A673 (cell line): ENCODE results near the gene SH3RF3. TPM values are rescaled to one million over a fixed set of nuclear protein-coding genes. Genes with fewer than 3 reads are reported as not detected.

ENCODE experiments used
- BruUV-seq: library from RNA; stranded (reverse); fragments of 400-500 nt; replicated peaks from 2 replicates; lab custom pipeline; 2021; lab: Mats Ljungman, UMichigan
- CTCF ChIA-PET: fragments of 300-600 bp; sonication (Branson Sonifier 250); formaldehyde crosslinking; loops from one replicate; lab custom pipeline; 2022; ENCODE audit warnings: antibody characterized with exemption; lab: Charles Lee
- POLR2A ChIA-PET: fragments of 300-600 bp; sonication (Branson Sonifier 250); formaldehyde crosslinking; loops from one replicate; lab custom pipeline; 2022; ENCODE audit warnings: antibody characterized with exemption; ENCODE audit not compliant: low non-redundant PET; lab: Charles Lee
- DNase-seq: peaks from one replicate; pipeline ENCODE4 v3.0.0-alpha.2; 2015; ENCODE audit warnings: low spot score
- H3K27ac ChIP-seq: fragments of 200-600 bp; sonication (generic); 2 replicates; pipeline ENCODE4 v1.5.1; 2016; ENCODE audit warnings: mixed run types, low read depth, mild to moderate bottlenecking, mixed read lengths, antibody characterized with exemption, low read length; ENCODE audit not compliant: poor library complexity, severe bottlenecking
- H3K27me3 ChIP-seq: fragments of 200-600 bp; sonication (generic); replicated peaks from 2 replicates; pipeline ENCODE4 v1.6.1; 2017; ENCODE audit warnings: mixed run types, low read depth, mild to moderate bottlenecking, mixed read lengths, antibody characterized with exemption, low read length; ENCODE audit not compliant: insufficient read depth, poor library complexity
- H3K36me3 ChIP-seq: fragments of 200-600 bp; sonication (generic); 2 replicates; pipeline ENCODE4 v1.6.1; 2016; ENCODE audit warnings: mixed run types, mild to moderate bottlenecking, mixed read lengths, antibody characterized with exemption, low read length; ENCODE audit not compliant: insufficient read depth, poor library complexity, severe bottlenecking
- H3K4me1 ChIP-seq: fragments of 200-600 bp; sonication (generic); 2 replicates; pipeline ENCODE4 v1.6.1; 2017; ENCODE audit warnings: mixed run types, mild to moderate bottlenecking, mixed read lengths, antibody characterized with exemption, low read length; ENCODE audit not compliant: insufficient read depth, poor library complexity, severe bottlenecking
- H3K4me3 ChIP-seq: fragments of 200-600 bp; sonication (generic); 2 replicates; pipeline ENCODE4 v1.5.1; 2016; ENCODE audit warnings: low read depth, mixed run types, mild to moderate bottlenecking, mixed read lengths, low read length; ENCODE audit not compliant: poor library complexity, severe bottlenecking
- H3K9me3 ChIP-seq: fragments of 200-600 bp; sonication (generic); 2 replicates; pipeline ENCODE4 v1.6.1; 2016; ENCODE audit warnings: mixed run types, low read depth, mild to moderate bottlenecking, mixed read lengths, antibody characterized with exemption, low read length; ENCODE audit not compliant: poor library complexity, severe bottlenecking
- EZH2 ChIP-seq: fragments of 200-600 bp; sonication (generic); IDR thresholded peaks from 2 replicates; pipeline ENCODE4 v1.6.1; 2017; ENCODE audit warnings: borderline replicate concordance, low read depth, mild to moderate bottlenecking, mixed read lengths, antibody characterized with exemption, low read length; ENCODE audit not compliant: poor library complexity, severe bottlenecking
- intact Hi-C: fragments of 100-400 bp; cut with micrococcal nuclease; formaldehyde crosslinking; loops from one replicate; pipeline ENCODE4 v1.10.0; 2022; ENCODE audit not compliant: unreplicated experiment
- total RNA-seq: library from RNA; stranded (reverse); gene quantifications from 2 replicates; pipeline ENCODE4 v1.2.3, GENCODE V29; 2021
- TF ChIP-seq, protein P1 (sequence below): fragments of 300-800, 200-600 bp; sonication (generic); conservative IDR thresholded peaks from 2 replicates; pipeline ENCODE4 v1.5.1; 2017; ENCODE audit warnings: low read depth, mild to moderate bottlenecking, antibody characterized with exemption, low read length, moderate library complexity, mixed read lengths

Gene SH3RF3
- total RNA-seq, 1 experiment from 2014 or later: 0.15 TPM

- intact Hi-C loops: no loop called here
- H3K9me3 ChIP-seq: no peaks in the 10 kb centered on the region
- DNase-seq: no peak
- no peaks in the 10 kb centered on the region for H3K36me3 ChIP-seq
- BruUV-seq: no TSS peak
- ChIA-PET CTCF (no interaction called here), POLR2A (no interaction called here)
- TF ChIP-seq EZH2: no peak
- no peaks in the 10 kb centered on the region for H3K27me3 ChIP-seq
- H3K4me3 ChIP-seq: no peak overlapping the region
- H3K4me1 ChIP-seq: no peaks in the 10 kb centered on the region
- H3K27ac ChIP-seq: no peak overlapping the region
Measured at GRCh38 chr2:109244750-109245382, 115.9 kb downstream of the SH3RF3 start.

GRCh38 chr2:109246176-109246575 lies 117.2 kb downstream of the SH3RF3 start:
- Histone ChIP-seq H3K9me3 (no peaks in the 10 kb centered on the region), H3K36me3 (no peaks in the 10 kb centered on the region), H3K27me3 (no peaks in the 10 kb centered on the region), H3K4me1 (no peaks in the 10 kb centered on the region), H3K4me3 (no peak overlapping the region), H3K27ac (no peak overlapping the region)
- TF ChIP-seq EZH2: no peak
- TF ChIP-seq, protein P1, sequence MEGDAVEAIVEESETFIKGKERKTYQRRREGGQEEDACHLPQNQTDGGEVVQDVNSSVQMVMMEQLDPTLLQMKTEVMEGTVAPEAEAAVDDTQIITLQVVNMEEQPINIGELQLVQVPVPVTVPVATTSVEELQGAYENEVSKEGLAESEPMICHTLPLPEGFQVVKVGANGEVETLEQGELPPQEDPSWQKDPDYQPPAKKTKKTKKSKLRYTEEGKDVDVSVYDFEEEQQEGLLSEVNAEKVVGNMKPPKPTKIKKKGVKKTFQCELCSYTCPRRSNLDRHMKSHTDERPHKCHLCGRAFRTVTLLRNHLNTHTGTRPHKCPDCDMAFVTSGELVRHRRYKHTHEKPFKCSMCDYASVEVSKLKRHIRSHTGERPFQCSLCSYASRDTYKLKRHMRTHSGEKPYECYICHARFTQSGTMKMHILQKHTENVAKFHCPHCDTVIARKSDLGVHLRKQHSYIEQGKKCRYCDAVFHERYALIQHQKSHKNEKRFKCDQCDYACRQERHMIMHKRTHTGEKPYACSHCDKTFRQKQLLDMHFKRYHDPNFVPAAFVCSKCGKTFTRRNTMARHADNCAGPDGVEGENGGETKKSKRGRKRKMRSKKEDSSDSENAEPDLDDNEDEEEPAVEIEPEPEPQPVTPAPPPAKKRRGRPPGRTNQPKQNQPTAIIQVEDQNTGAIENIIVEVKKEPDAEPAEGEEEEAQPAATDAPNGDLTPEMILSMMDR: no peak
- BruUV-seq: no TSS peak
- intact Hi-C loops: no loop called here
- POLR2A ChIA-PET: no interaction called here
- no peak for DNase-seq
- CTCF ChIA-PET: no interaction called here

- no peaks in the 10 kb centered on the region for H3K36me3 ChIP-seq
- no peaks in the 10 kb centered on the region for H3K9me3 ChIP-seq
- H3K27ac ChIP-seq: no peak overlapping the region
- no peak overlapping the region for H3K4me3 ChIP-seq
- ChIA-PET POLR2A (no interaction called here), CTCF (no interaction called here)
- no peaks in the 10 kb centered on the region for H3K27me3 ChIP-seq
- intact Hi-C loops: no loop called here
- H3K4me1 ChIP-seq: no peaks in the 10 kb centered on the region
- no peak for DNase-seq
- BruUV-seq: no TSS peak
- TF ChIP-seq, protein P1: no peak
- no peak for TF ChIP-seq EZH2
Measured at GRCh38 chr2:109246616-109247015, 117.6 kb downstream of the SH3RF3 start.

DNA sequence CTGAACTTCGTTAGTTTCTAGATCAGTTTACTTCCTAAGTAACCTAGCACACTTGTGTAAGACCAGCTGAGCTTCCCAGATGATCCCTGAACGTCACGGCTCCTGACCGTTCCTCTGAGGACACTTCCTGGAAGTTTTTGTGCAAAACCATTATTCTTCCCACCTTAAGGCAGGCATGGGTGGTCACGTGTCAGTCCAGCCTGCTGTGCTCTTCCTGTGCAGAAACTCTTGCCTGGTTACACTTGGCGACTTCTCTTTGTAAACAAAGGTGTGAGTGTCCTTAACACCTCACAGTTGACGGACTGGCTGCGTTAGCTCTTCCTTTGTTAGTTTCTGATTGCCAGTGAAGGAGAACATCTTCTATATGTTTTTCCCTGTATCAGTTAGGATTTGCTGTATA lies 118.3 kb downstream of the SH3RF3 start:
- no peak for TF ChIP-seq EZH2
- TF ChIP-seq, protein P1: no peak
- DNase-seq: no peak
- H3K36me3 ChIP-seq: no peaks in the 10 kb centered on the region
- no peak overlapping the region for H3K4me3 ChIP-seq
- CTCF ChIA-PET: no interaction called here
- POLR2A ChIA-PET: no interaction called here
- H3K27ac ChIP-seq: no peak overlapping the region
- no peaks in the 10 kb centered on the region for H3K4me1 ChIP-seq
- intact Hi-C loops: no loop called here
- no peaks in the 10 kb centered on the region for H3K27me3 ChIP-seq
- H3K9me3 ChIP-seq: no peaks in the 10 kb centered on the region
- BruUV-seq: no TSS peak
